LNCaP clone FGC (cell line): ENCODE data around the gene PTPN3.

ENCODE experiments used
- DNase-seq: peaks from one replicate; pipeline ENCODE4 v3.0.0-alpha.2; 2011; ENCODE audit warnings: low read depth
- H3K4me3 ChIP-seq: 2 replicates; pipeline ENCODE4 v1.5.1; 2011; ENCODE audit warnings: mild to moderate bottlenecking, low read depth, low read length, control low read depth
- CTCF ChIP-seq: IDR thresholded peaks from 2 replicates; pipeline ENCODE4 v1.5.1; 2012; ENCODE audit warnings: mild to moderate bottlenecking; ENCODE audit not compliant: control insufficient read depth, insufficient read depth; ENCODE audit errors: extremely low read depth

Gene PTPN3

GRCh38 chr9:109488351-109488750 is 9.8 kb downstream of the PTPN3 start:
- TF ChIP-seq CTCF, result no peak
- no peak for DNase-seq
- no peak overlapping the region for H3K4me3 ChIP-seq

GRCh38 chr9:109487247-109487646 is 10.9 kb downstream of the PTPN3 start:
- no peak for TF ChIP-seq CTCF
- DNase-seq, result no peak
- H3K4me3 ChIP-seq, result no peak overlapping the region

GRCh38 chr9:109483744-109484429 is 14.2 kb downstream of the PTPN3 start:
- no peak overlapping the region for H3K4me3 ChIP-seq
- no peak for TF ChIP-seq CTCF
- no peak for DNase-seq

- H3K4me3 ChIP-seq, result no peak overlapping the region
- no peak for TF ChIP-seq CTCF
- no peak for DNase-seq
Measured at GRCh38 chr9:109482391-109482916, 15.7 kb downstream of the PTPN3 start.

GRCh38 chr9:109481856-109482255 is 16.3 kb downstream of the PTPN3 start:
- no peak overlapping the region for H3K4me3 ChIP-seq
- DNase-seq, result no peak
- TF ChIP-seq CTCF, result no peak

- no peak for TF ChIP-seq CTCF
- no peak overlapping the region for H3K4me3 ChIP-seq
- DNase-seq, result no peak
Measured at GRCh38 chr9:109479822-109480221, 18.3 kb downstream of the PTPN3 start.
